HS-5 (cell line): ENCODE results near the gene MRPL17.

Experiments used
- DNase-seq: peaks from one replicate; pipeline ENCODE4 v3.0.0-alpha.2; 2012; ENCODE audit warnings: low read depth

MRPL17 gene

GRCh38 chr11:6654281-6655019 lies 28.7 kb downstream of the MRPL17 start:
- no peak for DNase-seq

DNA sequence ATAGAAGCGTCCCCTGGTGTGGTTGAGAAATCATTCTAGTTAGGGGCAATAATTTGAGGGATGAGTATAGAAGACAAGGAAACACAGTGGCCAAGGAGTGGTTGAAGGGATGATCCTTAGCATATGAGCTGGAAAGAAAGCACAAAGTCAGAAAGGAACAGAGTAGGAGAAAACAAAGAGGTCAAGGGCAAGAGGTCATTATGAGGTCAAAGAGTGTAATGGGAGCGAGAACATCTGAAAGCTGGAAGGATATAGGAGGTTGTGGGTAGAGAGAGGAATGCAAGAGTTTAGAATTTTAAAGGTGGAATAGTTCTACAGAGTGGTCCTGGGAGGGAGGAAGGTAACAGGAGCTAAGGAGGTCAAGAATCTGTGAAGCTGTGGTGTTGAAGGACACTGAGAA lies 29.5 kb downstream of the MRPL17 start:
- DNase-seq = no peak

- DNase-seq = no peak
Measured at GRCh38 chr11:6653097-6653496, 30.0 kb downstream of the MRPL17 start.

DNA sequence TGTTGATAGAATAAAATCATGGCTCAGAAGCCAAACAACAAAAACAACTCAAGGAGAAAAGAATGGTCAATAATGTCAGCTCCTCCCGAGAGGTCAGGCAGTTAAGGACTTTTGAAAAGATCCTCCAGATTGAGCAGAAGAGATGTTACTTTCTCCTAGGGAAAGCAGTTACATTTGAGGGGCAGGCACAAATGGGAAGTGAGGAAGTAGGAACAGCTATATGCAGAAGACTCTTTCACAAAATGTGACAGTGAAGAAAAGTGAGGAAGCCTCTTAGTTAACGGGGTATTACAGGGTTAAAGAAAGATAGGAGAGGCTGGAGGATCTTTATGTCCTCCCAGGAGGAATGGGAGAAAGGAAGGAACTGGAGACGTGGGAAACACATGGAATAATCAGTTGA lies 31.0 kb downstream of the MRPL17 start:
- DNase-seq = no peak

- no peak for DNase-seq
Measured at GRCh38 chr11:6650980-6651379, 32.2 kb downstream of the MRPL17 start.

DNA sequence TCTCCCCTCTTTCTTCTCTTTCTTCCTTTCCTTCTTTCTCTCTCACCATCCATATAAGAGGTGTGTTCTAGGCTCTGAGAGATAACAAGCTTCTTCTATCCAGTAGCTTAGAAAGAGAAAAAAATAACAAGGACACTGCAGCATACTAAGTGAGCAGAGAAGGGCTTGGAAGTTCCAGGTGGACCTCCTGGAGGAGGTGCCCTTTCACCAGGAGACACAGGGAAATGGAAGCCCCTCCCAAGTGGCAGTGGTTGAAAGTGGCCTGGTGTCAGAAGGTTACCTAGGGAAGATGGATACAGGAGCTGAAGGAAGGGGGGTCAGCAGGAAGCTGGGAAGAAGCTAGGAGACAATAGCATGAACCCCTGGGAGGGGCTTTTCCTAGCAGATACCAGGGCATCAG lies 33.0 kb downstream of the MRPL17 start:
- no peak for DNase-seq

DNA sequence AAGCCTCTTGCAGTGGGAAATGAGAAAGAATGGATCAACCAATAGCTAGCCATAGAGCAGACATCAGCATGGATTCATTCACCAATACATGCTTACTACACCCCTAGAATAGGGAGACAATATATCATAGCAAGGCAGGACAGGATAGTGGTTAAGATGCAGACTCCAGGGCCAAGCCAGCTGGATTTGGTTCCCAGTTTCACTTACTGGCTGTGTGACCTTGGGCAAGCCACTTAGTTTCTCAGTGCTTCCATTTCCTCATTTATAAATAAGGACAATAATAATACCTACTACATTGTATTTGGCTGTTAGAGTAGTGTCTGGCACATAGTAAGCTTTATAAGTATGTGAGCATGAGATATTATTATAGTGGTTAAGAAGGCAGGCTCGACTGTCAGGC lies 34.6 kb downstream of the MRPL17 start:
- DNase-seq = no peak

GRCh38 chr11:6647836-6648235 lies 35.3 kb downstream of the MRPL17 start:
- DNase-seq = no peak

DNA sequence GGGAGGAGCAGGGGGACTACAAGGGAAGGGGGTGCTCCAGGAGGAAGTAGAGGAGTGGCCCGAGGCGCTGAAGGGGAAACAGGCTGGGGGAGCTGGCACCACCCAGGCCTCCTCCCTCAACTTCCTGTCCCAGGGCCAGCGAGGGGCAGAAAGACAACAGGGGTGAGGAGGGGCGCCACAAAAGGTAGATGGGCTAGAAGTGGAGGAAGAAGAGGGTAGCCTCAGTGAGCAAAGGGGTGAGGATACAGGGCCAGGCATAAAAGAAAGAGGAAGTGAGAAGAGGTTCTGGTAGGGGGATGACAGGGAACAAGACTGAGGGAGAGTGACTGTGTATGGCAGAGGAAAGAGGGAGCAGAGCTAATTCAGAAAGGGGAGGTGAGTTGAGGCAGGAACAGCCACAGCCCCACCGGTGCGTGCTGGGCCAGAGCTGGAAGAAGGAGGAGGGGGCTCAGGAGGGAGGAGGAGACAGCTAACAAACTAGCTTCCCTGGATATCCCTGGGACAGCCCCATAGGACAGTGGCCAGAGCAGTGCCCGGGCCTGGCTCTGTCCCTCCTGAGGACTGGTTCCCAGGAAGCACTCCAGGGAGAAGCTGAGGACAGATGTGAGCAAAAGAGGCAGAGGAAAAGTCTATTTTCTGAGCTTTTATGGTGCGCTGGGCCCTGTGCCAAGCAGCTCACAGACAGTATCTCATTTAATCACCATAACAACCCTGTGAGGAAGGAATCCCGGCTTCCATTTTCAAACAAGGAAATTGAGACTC lies 36.0 kb downstream of the MRPL17 start:
- DNase-seq = no peak

DNA sequence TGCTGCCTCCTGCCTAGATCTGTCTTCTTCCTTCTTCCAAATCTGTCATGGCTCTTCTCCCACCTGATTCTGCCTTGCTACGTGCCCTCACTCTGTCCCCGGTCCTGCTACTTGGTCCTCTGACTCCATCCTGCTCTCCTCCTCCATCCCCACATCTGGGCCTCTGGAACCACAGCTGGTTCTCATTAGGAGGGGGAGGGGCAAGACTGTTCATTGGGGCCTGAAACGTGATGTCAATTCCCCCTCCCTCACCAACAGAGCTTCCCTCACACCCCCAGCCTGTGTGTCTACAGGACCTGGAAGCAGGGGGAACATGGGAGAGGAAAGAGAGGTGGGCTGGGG lies 36.6 kb downstream of the MRPL17 start:
- DNase-seq = peak; percentile 34

DNA sequence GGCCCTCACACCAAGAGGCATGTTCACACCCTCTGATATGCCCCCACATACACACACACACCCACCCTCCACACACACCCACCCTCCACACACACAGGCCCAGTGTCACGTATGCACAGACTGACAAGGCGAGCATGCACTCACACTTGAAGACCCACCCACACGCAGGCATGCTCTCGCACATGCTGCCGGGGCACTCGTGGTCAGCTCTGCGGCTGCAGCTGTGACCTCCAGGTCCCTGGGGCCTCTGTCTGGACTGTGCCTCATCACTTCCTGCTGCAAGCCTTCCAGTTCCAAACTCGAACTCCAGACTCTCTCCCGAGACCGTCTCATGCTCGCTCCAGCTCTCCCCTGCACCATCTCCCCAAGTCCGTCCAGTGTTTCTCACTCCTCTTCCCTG lies 37.1 kb downstream of the MRPL17 start:
- peak; percentile 68 for DNase-seq

DNA sequence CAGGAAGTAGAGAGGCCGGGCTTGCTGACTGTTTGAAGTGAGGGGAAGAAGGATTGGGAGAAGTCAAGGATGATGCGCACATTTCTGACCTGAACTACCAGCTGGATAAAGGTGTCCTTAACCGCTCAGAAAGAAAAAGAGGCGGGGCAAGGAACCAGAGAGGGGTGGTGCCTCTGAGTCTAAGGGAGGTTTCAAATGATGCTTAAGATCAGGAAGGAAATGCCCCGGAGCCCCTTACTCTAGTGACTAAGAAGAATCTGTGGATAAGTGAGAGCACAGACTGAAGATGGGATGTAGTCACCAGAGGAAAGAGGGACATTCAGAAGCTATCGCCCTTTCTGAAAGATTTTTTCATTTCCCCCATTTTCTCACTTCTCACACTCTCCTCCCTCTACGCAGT lies 40.2 kb downstream of the MRPL17 start:
- no peak for DNase-seq

GRCh38 chr11:6640985-6641701 lies 42.0 kb downstream of the MRPL17 start:
- no peak for DNase-seq

- DNase-seq = no peak
Measured at GRCh38 chr11:6640036-6640984, 42.8 kb downstream of the MRPL17 start.

- DNase-seq = no peak
Measured at GRCh38 chr11:6638429-6638828, 44.7 kb downstream of the MRPL17 start.

DNA sequence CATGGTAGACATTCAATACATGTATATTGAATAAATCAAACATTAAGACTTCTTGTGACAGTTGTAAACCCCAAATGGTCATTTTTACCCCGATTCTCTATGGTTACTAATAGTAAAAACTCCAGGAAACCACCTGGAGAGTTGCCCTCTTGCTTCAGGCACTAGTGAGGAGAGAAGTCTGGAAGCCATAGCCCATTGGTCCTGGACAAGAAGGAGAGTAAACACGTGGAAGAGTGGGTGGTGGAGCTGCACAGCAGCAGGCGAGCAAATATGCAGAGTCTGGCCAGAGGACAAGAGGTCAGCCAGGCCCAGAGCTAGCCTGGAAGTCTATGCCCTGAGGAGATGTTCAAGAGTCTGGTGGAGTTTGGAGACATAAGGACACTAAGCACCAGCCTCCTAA lies 45.3 kb downstream of the MRPL17 start:
- DNase-seq = no peak

- DNase-seq = no peak
Measured at GRCh38 chr11:6636480-6636879, 46.7 kb downstream of the MRPL17 start.

- DNase-seq = peak; percentile 57
Measured at GRCh38 chr11:6635082-6635932, 47.8 kb downstream of the MRPL17 start.

DNA sequence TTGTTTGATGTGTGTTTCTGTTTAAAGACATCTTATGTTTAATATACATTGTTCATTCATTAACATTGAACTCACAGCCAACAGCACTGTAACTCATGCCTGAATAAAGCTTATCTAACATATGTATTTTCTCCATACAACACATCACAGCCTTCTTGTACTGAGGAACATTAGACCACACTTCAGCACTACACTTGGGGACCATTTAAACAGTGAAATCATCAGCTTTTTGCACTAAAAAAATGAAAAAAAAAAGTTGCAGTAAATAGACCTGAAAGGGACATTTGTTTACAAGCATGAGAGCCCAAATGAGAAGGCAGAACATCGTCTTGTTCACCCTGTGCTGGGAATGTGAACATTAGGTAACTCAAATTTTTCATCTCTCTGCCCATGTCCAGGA lies 48.6 kb downstream of the MRPL17 start:
- no peak for DNase-seq

GRCh38 chr11:6633422-6634408 lies 49.4 kb downstream of the MRPL17 start:
- DNase-seq = no peak
